Measurements from ENCODE around the gene CDK15. TPM values are rescaled to one million over a fixed set of nuclear protein-coding genes. Genes with fewer than 3 reads are reported as not detected.

CDK15 gene
- total RNA-seq, 1 donor from 2014 or later, result 0.07 TPM

DNA sequence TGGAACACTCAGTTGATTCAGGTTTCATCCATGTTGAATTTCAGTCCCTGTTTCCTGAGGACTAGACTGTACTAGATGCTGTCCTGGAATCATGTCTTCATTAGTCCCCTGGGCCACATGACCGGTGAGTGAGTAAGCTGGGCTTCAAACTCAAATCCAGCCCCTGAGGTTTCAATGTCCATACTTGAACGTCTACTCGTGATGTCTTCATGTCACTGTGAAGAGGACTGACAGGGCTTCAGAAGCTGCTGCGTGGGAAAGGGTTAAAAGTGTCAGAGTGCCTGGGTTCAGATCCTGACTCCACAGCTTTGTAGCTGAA is 101.2 kb downstream of the CDK15 start:
- no peaks in the 10 kb centered on the region for H3K36me3 Mint-ChIP-seq (ENCODE audit: insufficient read depth)
- H3K4me3 Mint-ChIP-seq (ENCODE audit: low read depth), result no peak overlapping the region
- no peaks in the 10 kb centered on the region for H3K27me3 Mint-ChIP-seq
- peaks cover 41% of the 10 kb centered on the region for H3K4me1 Mint-ChIP-seq (ENCODE audit: low read depth)
- DNase-seq (ENCODE audit: low spot score, unreplicated experiment), result no peak
- H3K27ac Mint-ChIP-seq, result no peak overlapping the region
- TF ChIP-seq, protein P1, sequence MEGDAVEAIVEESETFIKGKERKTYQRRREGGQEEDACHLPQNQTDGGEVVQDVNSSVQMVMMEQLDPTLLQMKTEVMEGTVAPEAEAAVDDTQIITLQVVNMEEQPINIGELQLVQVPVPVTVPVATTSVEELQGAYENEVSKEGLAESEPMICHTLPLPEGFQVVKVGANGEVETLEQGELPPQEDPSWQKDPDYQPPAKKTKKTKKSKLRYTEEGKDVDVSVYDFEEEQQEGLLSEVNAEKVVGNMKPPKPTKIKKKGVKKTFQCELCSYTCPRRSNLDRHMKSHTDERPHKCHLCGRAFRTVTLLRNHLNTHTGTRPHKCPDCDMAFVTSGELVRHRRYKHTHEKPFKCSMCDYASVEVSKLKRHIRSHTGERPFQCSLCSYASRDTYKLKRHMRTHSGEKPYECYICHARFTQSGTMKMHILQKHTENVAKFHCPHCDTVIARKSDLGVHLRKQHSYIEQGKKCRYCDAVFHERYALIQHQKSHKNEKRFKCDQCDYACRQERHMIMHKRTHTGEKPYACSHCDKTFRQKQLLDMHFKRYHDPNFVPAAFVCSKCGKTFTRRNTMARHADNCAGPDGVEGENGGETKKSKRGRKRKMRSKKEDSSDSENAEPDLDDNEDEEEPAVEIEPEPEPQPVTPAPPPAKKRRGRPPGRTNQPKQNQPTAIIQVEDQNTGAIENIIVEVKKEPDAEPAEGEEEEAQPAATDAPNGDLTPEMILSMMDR (IDR thresholded peaks at IDR 0.05; ENCODE audit: unreplicated experiment), result no peak
- H3K9me3 Mint-ChIP-seq (ENCODE audit: low read depth), result no peaks in the 10 kb centered on the region

DNA sequence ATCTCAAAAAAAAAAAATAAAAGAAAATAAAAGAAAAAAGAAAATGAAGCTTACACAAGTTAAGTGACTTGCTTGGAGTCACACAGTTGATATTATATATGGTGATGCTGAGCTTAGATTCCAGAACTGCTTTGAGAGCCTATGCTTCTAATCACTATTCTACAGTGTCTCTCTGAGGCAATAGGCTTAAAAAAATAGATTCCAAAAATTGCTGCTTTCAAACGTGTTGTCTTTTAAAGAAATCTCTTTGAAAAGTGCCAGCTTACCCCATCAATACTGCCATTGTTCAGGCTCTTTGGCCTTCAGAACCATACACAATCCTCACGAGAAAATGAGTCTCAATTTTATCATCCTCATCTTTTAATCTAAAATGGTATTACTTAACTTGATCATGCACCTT is 102.6 kb downstream of the CDK15 start:
- Mint-ChIP-seq H3K36me3 (ENCODE audit: insufficient read depth) (no peaks in the 10 kb centered on the region), H3K4me1 (ENCODE audit: low read depth) (peaks cover 42% of the 10 kb centered on the region), H3K9me3 (ENCODE audit: low read depth) (no peaks in the 10 kb centered on the region), H3K4me3 (ENCODE audit: low read depth) (no peak overlapping the region), H3K27ac (peak overlapping the region; percentile 4), H3K27me3 (no peaks in the 10 kb centered on the region)
- TF ChIP-seq, protein P1 (IDR thresholded peaks at IDR 0.05; ENCODE audit: unreplicated experiment), result no peak
- DNase-seq (ENCODE audit: low spot score, unreplicated experiment), result no peak

DNA sequence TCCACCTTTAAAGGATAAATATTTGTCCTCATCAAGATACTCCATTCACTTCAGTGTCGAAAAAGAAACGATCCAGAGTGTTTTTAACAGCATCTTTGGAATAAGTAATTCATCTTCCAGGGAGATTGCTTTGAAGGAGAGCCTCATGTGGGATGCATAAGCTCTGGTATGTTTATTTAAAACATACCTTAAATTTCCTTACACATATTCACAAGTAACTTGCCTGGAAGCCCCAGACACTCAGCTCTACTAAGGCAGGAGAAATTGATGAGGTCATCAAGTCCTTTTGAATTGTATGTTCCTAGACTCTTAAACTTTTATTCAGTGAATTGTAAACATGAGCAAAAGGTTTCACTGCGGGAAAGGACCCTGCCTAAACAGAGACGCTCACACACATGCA is 103.0 kb downstream of the CDK15 start:
- no peak for DNase-seq (ENCODE audit: low spot score, unreplicated experiment)
- H3K4me1 Mint-ChIP-seq (ENCODE audit: low read depth), result peaks cover 42% of the 10 kb centered on the region
- TF ChIP-seq, protein P1 (IDR thresholded peaks at IDR 0.05; ENCODE audit: unreplicated experiment), result no peak
- H3K9me3 Mint-ChIP-seq (ENCODE audit: low read depth), result no peaks in the 10 kb centered on the region
- H3K27ac Mint-ChIP-seq, result peak overlapping the region; percentile 4
- H3K27me3 Mint-ChIP-seq, result no peaks in the 10 kb centered on the region
- H3K36me3 Mint-ChIP-seq (ENCODE audit: insufficient read depth), result no peaks in the 10 kb centered on the region
- no peak overlapping the region for H3K4me3 Mint-ChIP-seq (ENCODE audit: low read depth)

DNA sequence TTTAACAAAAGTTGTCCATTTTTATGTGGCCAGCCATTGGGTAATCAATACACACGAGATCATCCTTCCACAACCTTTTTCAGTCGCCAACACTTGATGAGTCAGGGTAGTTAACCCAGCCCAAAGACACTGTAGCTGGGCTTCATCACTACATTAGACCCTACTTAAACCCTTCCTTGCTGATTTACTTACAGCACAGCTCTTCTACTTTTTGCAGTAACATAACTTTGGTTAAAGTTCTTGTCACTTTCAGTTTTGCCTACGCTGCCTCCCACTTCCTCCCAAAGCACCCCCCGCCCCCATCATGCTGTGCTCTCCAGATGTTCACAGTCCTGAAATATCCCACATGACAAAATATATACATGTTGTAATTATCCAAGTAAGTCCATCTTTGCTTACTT is 103.6 kb downstream of the CDK15 start:
- H3K27me3 Mint-ChIP-seq, result no peaks in the 10 kb centered on the region
- H3K4me1 Mint-ChIP-seq (ENCODE audit: low read depth), result peaks cover 42% of the 10 kb centered on the region
- H3K27ac Mint-ChIP-seq, result no peak overlapping the region

DNA sequence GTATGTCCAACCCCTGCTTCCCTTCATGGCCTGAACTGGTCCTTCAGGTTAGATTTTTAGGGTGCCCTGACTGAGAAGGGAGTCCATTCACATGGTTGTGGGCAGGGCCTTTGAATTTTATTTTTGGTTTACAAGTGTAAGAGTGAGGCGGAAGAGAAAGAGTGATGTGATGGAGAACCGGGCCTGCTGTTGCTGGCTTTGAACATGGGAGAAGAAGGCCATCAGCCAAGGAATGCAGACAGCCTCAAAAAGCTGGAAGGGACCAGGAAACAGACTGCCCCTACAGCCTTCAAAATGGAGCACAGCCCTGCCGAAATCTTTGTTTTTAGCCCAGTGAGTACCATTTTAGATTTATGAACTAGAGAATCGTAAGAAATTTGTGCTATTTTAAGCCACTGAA is 105.0 kb downstream of the CDK15 start:
- no peak overlapping the region for H3K4me3 Mint-ChIP-seq (ENCODE audit: low read depth)
- no peaks in the 10 kb centered on the region for H3K36me3 Mint-ChIP-seq (ENCODE audit: insufficient read depth)
- H3K27ac Mint-ChIP-seq, result peak overlapping the region; percentile 46
- no peak for DNase-seq (ENCODE audit: low spot score, unreplicated experiment)
- H3K27me3 Mint-ChIP-seq, result no peaks in the 10 kb centered on the region
- TF ChIP-seq, protein P1 (IDR thresholded peaks at IDR 0.05; ENCODE audit: unreplicated experiment), result no peak
- H3K9me3 Mint-ChIP-seq (ENCODE audit: low read depth), result no peaks in the 10 kb centered on the region
- peaks cover 38% of the 10 kb centered on the region for H3K4me1 Mint-ChIP-seq (ENCODE audit: low read depth)

More for the DNA sequence above, 103.6 kb downstream of the CDK15 start:
- TF ChIP-seq, protein P1 (IDR thresholded peaks at IDR 0.05; ENCODE audit: unreplicated experiment), result no peak
- Mint-ChIP-seq H3K4me3 (ENCODE audit: low read depth) (no peak overlapping the region), H3K9me3 (ENCODE audit: low read depth) (no peaks in the 10 kb centered on the region), H3K36me3 (ENCODE audit: insufficient read depth) (no peaks in the 10 kb centered on the region)
- DNase-seq (ENCODE audit: low spot score, unreplicated experiment), result no peak
